GM12801 (cell line): ENCODE data around the gene GCK.

ENCODE experiments used
- TF ChIP-seq, protein P1 (sequence below): IDR thresholded peaks from one replicate; pipeline ENCODE4 v1.5.1; 2011; ENCODE audit warnings: control low read depth; ENCODE audit not compliant: insufficient read length; ENCODE audit errors: extremely low read depth

GCK gene

DNA sequence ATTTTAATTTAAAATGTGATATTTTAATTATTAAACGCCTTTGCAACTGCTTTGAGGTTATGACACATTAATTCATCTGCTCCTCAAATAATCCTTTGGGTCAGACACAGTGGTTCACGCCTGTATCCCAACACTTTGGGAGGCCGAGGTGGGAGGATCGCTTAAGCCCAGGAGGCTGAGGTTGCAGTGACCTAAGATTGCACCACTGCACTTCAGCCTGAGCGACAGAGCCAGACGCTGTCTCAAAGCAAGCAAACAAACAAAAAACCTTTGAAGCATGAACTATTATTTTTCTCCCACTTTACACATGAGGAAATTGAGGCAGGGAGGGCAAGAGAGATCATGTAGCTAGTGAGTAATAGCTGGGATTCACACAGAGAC lies 64.4 kb downstream of the GCK start:
- TF ChIP-seq, protein P1, sequence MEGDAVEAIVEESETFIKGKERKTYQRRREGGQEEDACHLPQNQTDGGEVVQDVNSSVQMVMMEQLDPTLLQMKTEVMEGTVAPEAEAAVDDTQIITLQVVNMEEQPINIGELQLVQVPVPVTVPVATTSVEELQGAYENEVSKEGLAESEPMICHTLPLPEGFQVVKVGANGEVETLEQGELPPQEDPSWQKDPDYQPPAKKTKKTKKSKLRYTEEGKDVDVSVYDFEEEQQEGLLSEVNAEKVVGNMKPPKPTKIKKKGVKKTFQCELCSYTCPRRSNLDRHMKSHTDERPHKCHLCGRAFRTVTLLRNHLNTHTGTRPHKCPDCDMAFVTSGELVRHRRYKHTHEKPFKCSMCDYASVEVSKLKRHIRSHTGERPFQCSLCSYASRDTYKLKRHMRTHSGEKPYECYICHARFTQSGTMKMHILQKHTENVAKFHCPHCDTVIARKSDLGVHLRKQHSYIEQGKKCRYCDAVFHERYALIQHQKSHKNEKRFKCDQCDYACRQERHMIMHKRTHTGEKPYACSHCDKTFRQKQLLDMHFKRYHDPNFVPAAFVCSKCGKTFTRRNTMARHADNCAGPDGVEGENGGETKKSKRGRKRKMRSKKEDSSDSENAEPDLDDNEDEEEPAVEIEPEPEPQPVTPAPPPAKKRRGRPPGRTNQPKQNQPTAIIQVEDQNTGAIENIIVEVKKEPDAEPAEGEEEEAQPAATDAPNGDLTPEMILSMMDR = no peak

DNA sequence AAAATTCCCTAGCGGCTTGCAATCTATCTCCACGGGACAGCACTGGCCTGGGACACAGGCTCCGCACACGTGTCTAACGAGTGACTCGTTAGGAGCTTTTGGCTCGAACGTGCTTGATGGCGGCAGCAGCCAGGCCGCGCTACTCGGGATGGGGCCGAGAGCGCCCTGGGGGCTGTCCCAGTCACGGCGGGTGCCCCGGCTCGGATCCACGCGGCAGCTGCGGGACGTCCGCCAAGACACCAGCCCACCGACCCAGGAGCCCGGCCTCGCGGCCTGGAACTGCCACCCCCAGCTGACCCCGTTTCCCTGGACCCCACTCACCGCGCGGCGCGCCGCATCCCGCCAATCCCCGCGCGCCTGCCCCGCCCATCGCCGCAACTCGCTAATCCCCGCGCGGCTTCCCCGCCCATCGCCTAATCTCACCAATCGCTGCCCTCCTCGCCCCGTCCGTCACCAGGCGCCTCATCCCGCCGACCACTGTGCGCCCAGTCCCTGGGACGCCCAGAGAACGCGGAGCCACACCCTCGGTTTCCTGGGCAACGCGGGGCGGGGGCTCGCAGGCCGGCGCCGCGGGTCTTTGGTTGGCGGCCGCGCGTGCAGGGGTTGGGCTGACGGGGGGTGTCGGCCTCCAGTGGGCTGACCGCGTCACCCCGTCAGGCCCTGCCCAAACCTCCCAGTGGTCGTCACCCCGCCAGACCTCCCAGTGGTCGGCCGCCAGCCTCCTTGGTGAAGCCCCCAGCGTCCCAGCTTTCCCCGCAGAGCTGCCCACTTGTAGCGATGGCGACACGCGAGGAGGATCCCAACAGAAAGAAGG lies 65.8 kb downstream of the GCK start, which contains the start of gene POLD2:
Gene POLD2 (minus strand): TSS at position 359 of the 814 bp plus-strand sequence. CDS start 1,495 bp downstream, outside the sequence.
- TF ChIP-seq, protein P1 = no peak

DNA sequence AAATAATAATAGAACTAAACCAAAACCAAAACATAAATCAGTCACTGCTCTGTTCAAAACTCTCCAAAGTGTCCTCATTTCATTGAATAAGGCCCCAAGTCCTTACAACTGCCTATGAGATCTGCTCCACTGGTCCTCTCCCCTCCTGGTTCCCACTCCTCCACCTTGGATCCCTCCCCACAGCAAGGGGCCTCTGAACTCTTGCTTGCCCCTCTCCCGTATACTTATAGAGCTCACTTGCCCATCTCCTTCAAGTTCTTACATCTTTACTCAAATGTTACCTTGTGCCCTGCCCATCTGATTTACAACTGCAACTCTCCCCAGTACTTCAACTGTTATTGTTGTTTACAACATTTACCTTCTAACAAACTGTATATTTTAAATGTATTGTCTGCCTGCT lies 66.7 kb downstream of the GCK start:
- TF ChIP-seq, protein P1 = no peak

DNA sequence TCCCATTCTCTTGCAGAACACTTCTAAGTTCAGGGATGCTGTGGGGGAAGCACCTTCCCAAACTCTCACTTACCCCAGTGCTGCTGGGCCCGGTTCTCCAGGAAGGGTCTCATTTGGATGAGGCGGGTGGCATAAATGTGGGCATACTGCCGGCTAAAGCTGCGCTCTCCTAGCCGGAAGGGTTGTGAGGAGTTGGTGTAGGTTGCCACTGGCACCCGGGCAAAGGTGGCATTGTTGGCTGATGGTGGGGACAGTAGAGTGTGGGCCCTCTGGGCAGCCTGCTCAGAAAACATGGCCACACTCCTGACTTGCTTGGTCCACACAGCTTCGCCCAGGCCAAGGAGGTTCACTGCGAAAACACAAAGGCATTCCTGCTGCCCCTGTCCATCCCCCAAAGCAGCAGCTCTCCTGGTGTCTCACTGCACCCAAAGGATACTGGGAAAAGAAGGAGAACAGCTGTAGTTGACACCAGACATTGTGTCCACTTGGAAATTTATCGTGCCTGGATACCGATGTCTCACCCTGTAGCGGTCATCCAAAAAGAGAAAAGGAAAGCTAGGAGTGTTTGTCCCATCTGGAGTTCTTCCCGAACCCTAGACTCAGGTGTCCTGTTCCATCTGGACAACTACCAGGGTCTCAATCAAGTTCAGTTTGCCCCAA lies 67.3 kb downstream of the GCK start:
- TF ChIP-seq, protein P1 = no peak

DNA sequence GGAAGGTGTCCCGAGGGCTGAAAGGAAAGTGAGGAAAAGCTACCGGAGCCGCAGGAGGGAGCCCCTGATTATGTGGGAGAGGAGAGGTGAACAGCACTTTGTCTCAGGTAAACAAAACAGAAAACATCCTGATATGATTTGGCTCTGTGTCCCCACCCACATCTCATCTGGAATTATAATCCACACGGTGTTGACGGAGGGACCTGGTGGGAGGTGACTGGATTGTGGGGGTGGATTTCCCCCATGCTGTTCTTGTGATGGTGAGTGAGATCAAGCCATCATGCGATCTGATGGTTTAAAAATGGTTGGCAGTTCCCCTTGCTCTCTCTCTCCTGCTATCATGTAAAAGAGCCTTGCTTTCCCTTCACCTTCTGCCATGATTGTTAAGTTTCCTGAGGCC lies 68.8 kb downstream of the GCK start:
- TF ChIP-seq, protein P1 = no peak

DNA sequence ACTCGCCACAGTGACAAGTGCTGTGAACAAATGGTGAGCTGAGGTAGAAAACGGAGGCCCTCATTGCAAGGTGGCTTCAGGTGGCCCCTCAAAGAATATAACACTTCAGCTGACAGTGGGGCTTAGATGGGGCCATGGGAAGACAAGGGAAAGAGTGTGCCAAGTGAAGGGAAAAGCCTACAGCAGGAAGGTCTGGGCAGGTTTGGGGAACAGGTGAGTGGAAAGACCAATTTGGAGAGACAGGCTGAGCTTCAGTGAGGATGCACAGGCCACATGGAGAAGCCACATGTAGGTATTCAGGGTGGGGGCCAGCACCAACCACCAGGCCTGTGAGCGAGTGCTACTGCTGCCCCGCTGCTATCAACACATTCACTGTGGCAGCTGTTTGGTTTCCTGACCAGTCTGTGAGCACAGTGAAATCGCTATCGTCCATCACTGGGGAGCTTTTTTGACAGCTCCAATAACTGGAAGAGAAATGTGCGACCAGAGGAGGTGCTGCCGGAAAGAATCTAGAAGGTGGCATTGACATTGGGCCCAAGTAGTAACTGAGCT lies 69.3 kb downstream of the GCK start:
- TF ChIP-seq, protein P1 = no peak

DNA sequence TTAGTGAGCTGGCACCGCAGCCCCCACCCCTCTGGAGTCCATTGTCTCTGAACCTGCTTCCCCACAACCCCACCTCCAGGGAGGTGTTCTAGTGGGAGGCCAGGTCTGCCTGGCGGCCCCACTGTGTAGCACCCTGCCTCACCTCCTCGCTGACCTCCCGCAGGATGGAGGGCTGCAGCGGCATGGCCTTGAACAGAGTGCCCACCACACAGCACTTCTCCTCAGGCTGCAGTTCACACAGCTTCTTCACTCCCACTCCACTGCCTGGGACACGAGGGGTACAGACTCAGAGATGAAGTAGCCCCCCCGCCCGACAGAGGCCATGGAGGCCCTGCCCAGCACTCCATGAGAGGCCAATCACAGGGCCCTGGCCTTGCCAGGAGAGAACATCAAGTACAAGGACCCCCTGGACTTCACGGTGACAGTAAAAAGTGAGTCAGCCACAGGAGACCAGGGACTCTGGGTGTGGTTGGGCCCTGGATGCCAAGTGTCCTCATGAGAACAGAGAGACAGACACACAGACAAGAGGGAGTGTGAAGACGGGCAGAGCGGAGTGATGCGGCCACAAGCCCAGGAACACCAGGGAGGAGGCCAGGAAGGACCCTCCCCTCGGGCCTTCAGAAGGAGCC lies 71.3 kb downstream of the GCK start:
- TF ChIP-seq, protein P1 = no peak
